GM19238 (cell line): ENCODE measurements around the gene MCM3AP.
"Not testable (repeated sequence)": the region's sequence is repeated elsewhere in the genome, so short reads cannot be mapped to it uniquely, and the experiment has no call there.

Source experiments
- DNase-seq: peaks from one replicate; pipeline ENCODE4 v3.0.0; 2011; ENCODE audit warnings: low spot score; ENCODE audit not compliant: insufficient read length

Gene MCM3AP

DNA sequence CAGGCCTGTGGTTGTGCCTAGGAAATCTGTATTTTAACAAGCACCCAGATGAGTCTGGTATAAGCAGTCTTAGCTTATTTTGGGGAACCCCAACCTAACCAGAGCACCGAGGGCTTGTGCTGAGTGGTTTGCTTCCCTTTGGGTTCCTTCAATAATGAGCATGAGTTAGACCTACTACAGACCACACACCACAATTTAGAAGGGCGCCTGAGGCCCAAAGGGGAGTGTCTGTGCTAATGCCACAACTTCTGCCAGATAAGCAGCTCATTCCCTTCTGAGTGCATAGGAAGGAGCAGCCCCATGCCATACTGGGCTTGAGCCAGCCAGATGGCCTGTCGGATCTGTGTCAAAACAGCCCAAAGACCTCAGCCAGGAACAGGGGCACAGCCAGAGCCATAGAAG, 41.5 kb downstream of the MCM3AP start:
- DNase-seq: no peak

DNA sequence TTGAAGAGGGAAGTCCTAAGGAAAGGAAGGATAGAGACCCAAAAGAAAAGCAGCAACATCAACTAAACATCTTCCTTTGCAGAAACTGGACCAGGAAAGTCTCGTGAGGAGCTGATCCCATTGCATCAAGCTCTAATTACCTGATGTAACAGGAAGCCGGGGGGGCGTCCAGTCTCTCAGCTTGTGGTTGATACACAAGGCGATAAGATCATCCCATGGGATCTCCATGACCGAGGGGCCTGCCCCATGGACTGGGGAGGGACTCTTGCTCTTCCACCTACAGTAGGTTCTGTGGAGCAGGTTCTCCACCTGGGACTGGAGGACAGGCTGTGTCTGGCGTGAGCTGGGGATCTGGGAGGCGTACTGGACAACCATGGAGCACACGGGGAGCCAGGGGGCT, 42.1 kb downstream of the MCM3AP start:
- DNase-seq: no peak

DNA sequence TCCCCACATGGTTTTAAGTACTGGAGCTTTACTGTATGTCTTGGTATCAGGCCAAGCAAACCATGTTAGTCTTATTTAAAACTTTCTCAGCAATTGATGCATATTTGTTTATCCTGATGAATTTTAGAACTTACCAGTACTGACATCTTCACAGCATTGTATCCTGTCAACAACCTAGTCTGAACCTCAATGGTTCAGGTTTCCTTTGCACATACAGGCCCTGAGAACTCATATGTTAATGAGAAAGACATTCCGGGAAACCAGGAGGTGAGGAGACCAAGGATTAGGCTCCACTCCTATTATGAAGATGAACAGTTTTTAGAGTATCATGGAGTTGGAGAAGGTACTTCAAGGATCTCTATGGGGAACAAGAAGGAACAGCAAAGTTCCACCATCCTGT, 43.8 kb downstream of the MCM3AP start:
- DNase-seq: not testable (repeated sequence)

DNA sequence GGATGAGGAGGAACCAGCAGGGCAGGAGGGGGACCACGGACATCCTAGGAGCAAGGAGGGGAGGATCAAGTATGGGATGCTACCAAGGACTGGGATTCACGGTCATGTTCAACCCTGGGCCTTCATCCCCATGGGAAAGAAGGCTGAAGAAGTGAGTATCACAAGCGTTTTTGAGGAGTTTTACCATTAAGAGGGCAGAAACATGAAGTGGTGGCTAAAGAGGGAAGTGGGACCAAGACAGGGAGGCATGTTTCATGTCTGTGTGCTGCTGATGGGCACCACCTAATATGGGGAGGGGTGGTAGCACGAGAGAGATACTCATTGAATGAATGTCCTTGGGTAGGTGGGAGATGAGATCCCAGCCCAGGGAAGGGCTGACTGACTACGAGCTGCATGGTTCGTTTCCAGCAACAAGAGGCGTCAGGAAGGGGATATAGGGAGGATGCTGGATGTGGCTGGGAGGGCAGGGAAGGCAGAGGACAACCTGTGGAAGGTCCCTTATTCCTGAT, 45.5 kb downstream of the MCM3AP start:
- no peak for DNase-seq

DNA sequence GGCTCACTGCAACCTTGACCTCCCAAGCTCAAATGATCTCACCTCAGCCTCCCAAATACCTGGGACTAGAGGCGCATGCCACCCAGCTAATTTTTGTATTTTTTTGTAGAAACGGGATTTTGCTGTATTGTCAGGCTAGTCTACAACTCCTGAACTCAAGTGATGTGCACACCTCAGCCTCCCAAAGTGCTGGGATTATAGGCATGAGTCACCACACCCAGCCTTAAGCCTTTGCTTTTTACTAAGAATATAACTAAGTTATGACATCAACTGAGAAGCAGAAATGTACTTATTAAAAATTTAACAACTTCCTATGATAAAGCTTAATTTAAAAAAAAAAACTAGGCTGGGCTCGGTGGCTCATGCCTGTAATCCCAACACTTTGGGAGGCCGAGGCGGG, 47.9 kb downstream of the MCM3AP start:
- no peak for DNase-seq

DNA sequence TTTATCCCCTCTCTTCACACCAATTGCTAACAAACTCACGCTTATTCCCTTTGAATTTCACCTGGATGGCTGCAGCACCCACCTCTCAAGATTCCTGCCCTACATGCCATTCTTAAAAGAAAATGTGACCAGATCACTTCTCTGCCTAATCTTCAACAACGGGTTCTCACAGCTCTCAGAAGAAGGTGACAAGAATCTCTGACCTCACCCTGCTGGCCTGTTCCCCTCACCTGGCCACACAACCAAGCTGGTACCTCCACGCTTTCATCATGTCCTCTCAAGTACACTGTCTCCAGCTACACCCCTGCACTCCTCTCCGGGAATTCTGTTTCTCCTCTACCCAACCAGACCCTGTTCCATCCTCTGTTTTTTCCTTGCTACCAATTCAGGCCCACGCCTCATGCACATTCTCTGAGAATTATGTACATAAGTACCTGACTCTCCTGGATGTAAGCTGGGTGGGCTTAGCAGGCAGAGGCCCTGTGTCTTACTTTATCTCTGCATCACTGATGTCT, 50.9 kb downstream of the MCM3AP start:
- DNase-seq: no peak

DNA sequence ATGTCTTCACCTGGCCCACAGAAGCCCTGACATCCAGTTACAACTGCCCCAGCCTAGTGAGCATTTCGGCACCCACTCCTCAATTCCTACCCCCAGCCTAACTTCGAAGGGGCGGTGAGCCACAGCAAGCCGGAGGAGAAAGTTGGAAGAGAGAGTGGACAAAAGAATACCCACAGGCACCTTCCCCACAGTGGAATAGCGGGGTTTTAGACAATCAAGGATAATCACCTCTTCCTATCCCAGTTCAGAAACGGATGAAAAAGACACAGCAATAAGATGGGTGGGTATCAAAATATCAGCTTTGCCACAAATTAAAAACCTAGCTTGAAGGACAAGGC, 55.5 kb downstream of the MCM3AP start:
- no peak for DNase-seq

DNA sequence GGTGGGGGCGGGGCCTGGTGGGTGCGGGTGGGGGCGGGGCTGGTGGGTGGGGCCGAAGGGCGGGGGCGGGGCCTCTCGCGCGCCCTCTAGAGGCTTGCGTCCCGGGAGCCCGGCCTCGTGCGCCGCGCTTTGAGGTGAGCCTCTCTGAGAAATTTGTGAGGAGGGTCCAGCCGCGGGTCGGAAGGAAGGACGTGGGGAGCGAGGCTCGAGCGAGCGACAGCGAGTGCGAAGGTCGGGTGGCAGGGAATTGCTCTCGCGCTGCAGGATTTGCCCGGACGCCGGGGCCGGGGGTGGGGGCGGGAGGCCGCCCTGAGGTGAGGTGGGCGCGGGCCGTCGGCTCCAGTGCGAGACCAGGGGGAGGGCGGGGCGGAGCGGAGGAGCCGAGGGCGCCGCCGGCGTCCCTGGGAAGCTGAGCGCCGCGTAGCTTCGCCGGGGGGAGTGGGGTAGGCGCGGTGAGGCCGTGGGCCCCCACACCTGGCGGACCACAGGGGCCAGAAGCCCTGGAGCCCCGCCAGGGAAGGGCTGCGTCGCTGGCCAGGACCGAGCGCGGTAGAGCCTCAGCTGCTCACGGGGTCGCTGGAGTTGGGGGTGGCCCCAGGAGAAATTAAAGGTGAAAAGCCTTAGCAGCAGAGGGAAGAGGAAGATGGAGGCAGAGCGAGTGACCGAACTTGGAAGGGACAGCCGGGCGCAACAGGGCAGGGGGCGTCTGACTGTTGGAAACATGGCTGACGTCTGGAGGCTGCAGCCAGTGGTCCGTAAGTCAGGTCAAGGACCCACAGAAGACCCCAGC, 56.1 kb downstream of the MCM3AP start:
- DNase-seq: peak; percentile 58

DNA sequence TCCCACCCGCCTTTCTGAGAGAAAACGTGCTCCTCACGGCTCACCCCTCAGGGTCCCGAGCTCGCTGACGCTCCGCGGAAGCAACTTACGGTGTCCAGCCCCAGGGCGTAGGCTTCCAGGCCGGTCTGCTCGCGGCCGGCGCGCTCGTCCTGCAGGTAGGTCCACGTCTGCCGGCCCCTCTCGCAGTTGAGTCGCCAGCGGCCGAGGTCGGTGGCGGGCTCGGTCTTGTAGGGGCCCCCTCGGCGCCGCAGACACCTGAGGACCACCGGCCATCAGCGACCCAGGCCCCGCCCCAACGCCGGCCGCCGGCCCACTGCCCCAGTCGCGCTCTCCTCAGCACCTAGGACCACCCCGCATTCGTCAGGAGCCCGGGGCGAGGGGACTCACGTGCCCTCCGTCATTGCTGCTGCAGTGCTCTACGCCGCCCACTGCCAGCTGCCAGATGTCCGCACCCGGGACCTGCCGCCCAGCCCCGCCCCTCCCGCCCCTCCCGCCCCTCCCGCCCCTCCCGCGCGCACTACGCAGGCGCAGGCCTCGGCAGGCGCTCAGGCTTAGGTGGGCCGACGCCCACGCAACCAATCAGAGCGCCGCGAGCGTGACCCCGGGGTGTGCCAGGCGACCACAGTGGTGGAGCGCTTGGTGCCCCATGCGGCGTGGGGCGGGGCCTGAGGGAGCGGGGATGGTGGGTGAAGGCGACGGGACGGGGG, 56.9 kb downstream of the MCM3AP start, which contains the start of gene LSS:
TSS of gene LSS (minus strand) at position 430 of the 707 bp plus-strand sequence. CDS start at position 401, 29 bp downstream.
- DNase-seq: peak; percentile 99

DNA sequence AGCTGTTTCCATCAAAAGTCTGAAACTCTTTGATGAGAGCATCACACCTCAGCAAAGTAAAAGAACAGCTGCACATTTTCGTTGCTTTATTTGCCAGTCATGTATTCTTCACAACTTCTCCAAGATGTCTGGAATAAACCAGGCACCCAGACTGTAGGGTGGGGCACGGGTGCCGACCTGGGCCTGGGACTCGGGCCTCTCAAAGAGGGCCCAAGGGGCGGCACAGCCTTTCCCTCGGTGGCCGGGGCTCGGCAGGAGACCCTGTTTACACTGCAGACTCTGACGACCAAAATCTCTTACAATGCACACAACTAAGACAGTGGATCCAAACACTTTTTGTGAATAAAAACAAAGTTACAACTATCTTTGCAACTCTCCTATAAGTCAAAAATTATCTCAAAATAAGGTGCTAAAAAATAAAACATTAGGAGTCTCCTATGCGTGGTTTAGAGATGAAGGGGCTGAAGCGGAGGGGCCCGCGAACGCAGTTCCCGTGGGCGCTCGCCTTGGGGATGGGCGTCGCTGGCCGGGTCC, 57.5 kb downstream of the MCM3AP start:
- no peak for DNase-seq

DNA sequence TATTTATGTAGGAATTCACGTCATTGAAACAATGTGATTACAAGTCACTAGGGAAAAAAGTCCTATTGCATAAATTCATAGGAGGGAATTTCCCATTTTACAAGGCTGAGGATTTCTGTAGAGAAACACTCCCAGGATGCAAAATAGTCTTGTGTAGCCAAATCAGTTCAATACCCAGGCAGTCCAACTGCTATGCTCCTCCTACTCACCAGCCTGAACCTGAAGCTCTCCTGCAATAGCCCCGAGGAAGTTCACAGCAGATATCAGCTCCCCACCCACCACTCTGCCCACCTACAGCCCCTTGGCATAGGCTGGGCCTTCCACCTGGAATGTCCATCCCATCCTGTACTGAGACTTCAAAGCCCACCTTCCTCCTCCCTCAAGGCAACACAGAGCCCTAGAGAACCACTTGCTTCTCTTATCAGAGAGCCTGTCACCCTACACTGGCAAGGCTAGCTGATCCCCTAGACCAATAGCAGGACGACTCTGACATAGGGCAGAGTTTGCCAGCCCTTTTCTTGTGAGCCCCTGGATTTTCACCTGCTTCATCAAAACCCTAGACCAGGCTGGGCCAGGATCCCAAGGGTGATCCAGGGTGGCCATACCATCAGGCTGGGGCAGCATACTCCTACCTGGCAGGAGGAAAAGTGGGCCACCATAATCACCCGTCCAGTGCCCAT, 58.4 kb downstream of the MCM3AP start:
- no peak for DNase-seq

DNA sequence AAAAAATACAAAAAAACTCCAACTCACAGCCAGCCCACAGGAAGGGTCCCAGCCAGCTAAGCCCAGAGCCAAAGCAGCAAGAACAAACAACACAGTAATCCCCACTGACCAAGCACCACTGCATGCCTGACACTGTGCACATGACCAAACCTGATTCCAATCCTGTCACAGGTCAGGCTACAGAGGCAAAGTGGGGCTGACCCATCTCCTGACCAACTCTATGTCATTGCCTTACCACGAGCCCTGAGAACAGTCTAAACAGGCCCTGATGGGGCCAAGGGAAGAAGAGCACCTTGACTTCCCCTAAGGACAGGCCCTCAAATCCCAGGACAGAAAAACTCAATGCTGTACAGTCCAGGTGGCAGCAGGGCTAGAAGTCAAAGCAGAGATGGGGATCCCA, 59.3 kb downstream of the MCM3AP start:
- no peak for DNase-seq

DNA sequence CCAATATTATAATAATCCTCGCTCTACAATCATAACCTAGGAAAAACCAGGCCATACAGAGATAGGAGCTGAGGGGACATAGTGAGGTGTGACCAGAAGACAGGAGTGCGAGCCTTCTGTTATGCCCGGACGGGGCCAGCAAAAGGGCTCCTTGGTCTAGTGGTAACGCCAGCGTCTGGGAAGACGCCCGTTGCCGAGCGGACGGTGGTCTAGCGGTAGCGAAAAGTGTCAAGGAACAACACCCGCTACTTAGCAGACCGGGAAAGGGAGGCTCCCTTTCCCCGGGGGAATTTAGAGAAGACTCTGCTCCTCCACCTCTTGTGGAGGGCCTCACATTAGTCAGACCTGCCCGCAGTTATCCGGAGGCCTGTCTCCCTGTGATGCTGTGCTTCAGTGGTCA, 61.8 kb downstream of the MCM3AP start:
- DNase-seq: not testable (repeated sequence)

DNA sequence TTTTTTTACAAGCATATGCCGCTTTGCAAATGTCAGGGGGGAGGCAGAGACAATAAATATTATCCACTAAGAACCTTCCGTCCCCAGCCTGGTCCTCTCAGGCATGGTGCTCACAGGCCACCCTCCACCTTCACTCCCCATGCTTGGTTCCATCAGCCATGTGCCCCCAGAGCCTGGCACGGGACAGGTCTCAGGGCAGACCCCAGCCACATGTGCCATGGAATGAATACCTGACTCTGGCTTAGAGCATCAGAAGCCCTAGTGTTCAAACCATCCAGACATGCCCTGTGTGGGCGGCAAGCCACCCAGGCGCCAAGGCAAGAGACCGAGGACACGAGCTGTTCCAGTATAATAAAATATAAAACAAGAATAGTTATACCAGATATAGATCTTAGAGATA, 62.2 kb downstream of the MCM3AP start:
- DNase-seq: no peak

DNA sequence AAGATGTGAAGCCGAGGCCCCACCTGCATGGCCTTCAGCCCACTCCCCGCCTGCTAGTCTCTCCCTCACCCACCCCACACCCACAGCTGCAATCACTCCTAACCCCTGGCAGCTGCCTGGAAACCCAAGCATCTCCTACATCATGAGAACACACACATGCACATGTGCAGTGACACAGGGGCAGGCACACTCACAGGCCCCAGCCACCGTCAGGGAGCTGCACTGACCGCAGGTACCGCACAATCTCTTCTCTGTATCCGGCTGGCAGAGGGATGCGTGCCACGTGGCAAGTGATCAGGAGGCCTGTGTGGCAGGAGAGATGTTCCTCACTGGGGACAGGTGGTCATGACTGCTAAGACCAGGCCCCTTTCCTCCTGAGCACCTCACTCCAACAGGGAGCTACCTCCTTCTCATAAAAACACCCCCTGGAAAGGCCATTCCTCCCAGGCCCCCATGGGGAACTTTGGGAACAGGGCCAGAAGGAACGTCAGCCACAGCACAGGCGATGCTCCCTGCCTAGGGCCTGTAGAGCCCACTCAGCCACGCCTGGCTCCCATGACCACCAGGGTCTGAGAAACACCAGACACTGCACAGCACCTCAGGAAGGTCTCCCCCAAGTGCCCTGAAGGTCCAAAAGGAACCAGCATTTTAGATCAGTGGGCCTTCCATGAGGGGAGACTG, 62.8 kb downstream of the MCM3AP start:
- no peak for DNase-seq

DNA sequence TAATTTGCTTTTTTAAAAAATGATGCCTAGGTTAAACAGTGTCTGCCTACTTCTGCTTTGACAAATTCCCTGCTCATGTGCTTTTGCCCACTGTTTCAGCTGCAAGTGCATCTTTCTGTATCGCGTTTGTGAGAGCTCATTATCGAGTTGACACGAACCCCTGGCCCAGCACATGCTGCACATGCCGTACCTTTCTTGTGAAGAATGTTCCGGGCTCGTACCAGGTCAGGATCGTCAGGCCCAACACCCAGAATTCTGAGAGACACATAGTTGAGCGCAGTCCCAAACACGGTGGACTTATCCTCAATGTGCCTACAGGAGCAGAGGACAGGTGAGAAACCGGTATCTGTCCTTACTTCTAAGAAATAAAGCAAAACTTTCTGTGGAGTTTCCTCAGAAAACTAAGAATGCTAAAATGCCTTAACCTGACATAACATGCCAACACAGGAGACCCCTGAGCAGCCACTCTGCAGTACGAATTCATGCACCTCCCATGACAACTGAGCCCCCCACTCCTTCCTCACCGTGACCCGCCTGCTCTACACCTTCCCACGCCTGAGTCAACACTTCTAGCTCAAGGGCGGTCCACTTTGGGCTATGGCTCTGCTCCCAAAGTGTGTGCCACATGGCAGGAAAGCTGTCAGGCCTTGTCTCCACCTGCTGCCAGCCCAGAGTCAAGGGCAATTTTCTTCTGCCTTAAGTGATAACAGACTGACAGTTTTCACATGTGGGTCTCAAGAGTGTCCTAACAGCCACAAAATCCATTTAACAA, 63.6 kb downstream of the MCM3AP start:
- no peak for DNase-seq

DNA sequence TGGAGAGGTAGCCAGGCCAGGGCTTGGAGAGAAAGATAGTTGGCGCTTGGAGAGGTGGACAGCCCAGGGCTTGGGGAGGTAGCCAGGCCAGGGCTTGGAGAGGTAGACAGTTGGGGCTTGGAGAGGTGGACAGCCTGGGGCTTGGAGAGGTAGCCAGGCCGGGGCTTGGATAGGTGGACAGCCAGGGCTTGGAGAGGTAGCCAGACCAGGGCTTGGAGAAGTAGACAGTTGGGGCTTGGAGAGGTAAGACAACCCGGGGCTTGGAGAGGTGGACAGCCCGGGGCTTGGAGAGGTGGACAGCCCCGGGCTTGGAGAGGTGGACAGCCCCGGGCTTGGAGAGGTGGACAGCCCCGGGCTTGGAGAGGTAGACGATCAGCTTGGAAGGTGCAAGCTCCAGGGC, 64.6 kb downstream of the MCM3AP start:
- DNase-seq: no peak

DNA sequence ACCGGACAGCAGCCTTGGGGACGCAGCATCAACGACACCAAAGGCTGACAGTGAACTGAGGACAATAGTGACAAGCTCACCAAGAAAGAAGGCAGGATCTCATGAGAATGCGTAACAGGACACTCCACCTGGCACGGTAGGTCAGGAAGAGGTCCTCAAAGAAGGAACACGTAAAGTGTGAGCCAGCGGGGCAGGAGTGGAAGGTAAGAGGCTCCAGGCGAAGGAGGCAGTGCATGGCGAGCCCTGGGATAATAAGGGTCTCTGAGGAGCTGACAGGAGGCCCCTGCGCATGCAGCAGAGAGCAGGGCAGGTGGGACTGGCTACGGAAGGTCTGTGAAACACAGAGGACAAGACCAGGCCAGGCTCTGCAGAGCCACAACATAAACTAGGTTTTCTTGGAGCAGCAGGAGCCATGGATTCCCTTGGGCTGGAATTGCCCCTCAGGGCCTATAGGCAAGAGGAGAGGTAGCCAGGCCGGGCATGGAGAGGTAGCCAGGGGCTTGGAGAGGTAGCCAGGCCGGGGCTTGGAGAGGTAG, 65.1 kb downstream of the MCM3AP start:
- DNase-seq: no peak

DNA sequence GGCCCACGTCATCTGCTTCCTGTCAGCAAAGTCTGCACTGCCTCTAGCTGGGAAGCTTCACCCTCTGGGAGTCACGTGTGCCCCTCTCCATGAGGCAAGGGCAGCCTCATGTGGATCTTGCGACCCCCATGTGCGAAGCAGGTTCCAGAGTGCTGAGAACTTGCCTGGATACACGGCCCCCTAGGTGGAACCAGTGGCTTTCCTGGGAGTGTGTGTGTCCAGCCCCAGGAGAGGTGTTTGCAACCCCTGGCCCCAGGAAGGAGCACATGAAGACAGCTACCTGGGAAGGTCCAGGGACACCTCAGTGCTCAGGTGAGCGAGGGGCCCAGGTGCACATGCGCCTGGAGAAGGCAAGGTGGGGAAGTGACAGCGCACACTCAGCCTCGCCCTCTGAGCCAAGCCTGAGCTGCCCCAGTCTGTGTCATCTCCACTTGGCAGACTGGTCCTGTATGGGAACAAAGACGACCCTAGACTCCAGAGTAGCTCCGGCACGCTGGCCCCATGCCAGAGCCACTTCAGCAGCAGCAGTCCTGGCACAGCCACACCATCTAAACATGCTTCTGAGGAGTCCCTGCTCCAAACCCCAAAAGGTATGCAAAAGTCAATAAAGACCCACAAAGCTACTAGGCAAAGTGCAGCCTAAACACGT, 65.7 kb downstream of the MCM3AP start:
- no peak for DNase-seq
